ENCODE results near the gene PSD4. TPM values are rescaled to one million over a fixed set of nuclear protein-coding genes. Genes with fewer than 3 reads are reported as not detected.

The PSD4 gene
- total and polyA plus RNA-seq, 10 donors: 43.9 to 154 (median 88.1) TPM

DNA sequence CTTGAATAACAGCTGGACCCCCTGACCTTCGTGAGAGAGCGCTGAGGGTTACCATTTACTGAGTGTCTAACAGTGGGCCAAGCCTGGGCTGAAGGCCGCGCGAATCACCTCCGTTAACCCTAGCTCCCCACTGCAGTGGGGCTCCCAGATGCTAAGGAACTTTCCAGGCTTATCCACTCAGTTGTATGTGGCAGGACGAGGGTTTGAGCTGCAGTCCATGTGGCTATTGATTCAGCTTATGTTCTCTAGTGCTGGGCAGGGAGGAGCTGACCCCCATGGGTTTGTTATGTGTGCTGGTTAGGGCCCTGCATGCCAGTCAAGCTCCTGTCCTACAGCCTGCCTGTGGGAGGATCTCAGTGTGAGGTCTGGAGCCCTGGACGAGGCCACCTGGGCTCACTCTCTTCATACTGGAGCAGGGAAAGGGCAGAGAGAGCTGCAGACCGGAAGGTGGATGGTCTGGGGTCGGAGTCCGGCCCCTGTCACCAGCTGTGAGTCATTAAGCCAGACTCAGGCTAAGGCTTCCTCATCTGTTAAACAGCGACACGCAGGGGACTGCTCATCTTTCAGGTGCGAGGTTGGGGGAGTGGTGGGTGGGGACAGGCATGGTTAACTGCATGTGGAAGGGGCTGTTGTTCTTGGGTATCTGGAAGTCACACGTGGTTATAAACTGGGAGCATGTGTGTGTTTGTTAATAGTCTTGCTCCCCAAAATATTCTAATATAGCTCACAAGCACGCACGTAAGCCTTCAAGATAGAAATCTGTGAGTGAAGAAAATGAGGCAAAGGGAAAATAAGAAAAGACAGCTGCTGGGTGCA lies 6.6 kb downstream of the PSD4 start:
- Histone ChIP-seq H3K27me3 (replicated peaks in 1 of 7) (no peaks in the 10 kb centered on the region), H3K36me3 (peaks cover 0 to 63% (median 22%) of the 10 kb centered on the region in 6 donors), H3K9me3 (no peaks in the 10 kb centered on the region), H3K4me1 (peaks cover 54 to 100% (median 96%) of the 10 kb centered on the region in 6 donors), H3K4me3 (peak overlapping the region in 1 of 8 donors; percentile 35), H3K27ac (peak overlapping the region in 6 of 8 donors; percentile 23 to 87 (median 72))
- WGBS, 5 donors: 68 to 74% (median 73%) methylated on average over 17 of the region's 17 CpGs
- no peak for TF ChIP-seq CTCF (IDR thresholded peaks at IDR 0.05 in 8 of 11, conservative IDR thresholded peaks at IDR 0.05 in 3 of 11)
- intact Hi-C loops (cut with DNase I; ENCODE audit: low total_unique reads): no loop called here
- peak; percentile 73 for DNase-seq

GRCh38 chr2:113181258-113182051 lies 7.7 kb downstream of the PSD4 start:
- H3K27ac ChIP-seq: peak overlapping the region; percentile 30 to 87 (median 60)

DNA sequence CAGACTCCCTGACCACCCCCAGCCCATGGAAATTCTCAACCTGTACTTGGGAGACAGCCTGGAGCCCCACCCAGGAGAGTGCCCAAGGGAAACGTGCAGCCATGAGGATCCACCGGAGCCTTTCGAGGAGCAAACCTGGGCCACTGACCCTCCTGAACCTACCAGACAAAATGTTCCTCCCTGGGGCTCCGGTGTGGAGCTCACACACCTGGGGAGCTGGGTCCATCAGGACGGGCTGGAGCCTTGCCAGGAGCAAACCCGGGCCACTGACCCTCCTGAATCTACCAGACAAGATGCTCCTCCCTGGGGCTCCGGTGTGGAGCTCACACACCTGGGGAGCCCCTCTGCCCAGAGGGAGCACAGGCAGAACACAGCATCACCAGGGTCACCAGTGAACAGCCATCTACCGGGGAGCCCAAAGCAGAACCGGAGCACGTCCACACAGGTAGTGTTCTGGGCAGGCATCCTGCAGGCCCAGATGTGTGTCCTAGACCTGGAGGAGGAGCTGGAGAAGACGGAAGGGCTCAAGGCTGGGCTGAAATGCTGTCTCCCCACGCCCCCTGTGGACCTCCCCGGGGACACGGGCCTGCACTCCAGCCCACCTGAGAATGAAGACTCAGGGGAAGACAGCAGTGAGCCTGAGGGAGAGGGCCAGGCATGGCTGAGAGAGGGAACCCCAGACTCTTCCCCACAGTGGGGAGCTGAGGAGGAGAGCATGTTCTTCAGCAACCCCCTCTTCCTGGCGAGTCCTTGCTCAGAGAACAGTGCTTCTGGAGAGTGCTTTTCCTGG lies 8.9 kb downstream of the PSD4 start:
- Histone ChIP-seq H3K36me3 (peaks cover 0 to 81% (median 42%) of the 10 kb centered on the region in 6 donors), H3K27ac (peak overlapping the region in 3 of 8 donors; percentile 75 to 87 (median 86)), H3K4me1 (peaks cover 42 to 100% (median 91%) of the 10 kb centered on the region in 6 donors), H3K4me3 (no peak overlapping the region), H3K9me3 (no peaks in the 10 kb centered on the region), H3K27me3 (replicated peaks in 1 of 7) (no peaks in the 10 kb centered on the region)
- DNase-seq: peak; percentile 64
- 84 to 97% (median 96%) methylated on average over 11 to 15 of the region's 15 CpGs for WGBS, 5 donors
- TF ChIP-seq POLR2AphosphoS5 (IDR thresholded peaks at IDR 0.05): no peak
- TF ChIP-seq POLR2A (IDR thresholded peaks at IDR 0.05): no peak
- TF ChIP-seq CTCF (IDR thresholded peaks at IDR 0.05 in 8 of 11, conservative IDR thresholded peaks at IDR 0.05 in 3 of 11): no peak
- intact Hi-C loops (cut with DNase I; ENCODE audit: low total_unique reads): no loop called here

More at GRCh38 chr2:113181258-113182051, 7.7 kb downstream of the PSD4 start:
- no peaks in the 10 kb centered on the region for H3K9me3 ChIP-seq
- peaks cover 0 to 73% (median 34%) of the 10 kb centered on the region in 6 donors for H3K36me3 ChIP-seq
- H3K4me3 ChIP-seq: peak overlapping the region in 1 of 8 donors; percentile 50
- intact Hi-C loops (cut with DNase I; ENCODE audit: low total_unique reads): no loop called here
- peak; percentile 19 to 31 (median 26) for TF ChIP-seq POLR2AphosphoS5 (IDR thresholded peaks at IDR 0.05)
- TF ChIP-seq POLR2A (IDR thresholded peaks at IDR 0.05): no peak
- DNase-seq: peak; percentile 74
- no peaks in the 10 kb centered on the region for H3K27me3 ChIP-seq (replicated peaks in 1 of 7)
- 19 to 34% (median 21%) methylated on average over 8 of the region's 8 CpGs for WGBS, 5 donors
- H3K4me1 ChIP-seq: peaks cover 48 to 100% (median 96%) of the 10 kb centered on the region in 6 donors

DNA sequence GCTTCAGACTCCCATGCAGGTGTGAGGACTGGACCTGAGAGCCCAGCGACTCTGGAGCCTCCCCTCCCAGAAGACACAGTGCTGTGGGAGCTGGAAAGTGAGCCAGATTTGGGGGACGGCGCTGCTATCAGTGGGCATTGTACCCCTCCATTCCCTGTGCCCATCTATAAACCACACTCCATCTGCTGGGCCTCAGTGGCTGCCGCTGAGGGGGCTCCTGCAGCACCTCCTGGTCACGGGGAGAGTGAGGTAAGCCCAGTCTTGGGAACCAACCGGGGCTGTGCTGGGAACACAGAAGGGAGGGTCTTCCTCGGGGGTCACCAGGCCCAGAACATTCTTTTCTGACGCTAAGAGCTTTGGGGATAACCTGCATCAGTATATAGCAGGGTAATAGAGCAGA lies 9.5 kb downstream of the PSD4 start:
- TF ChIP-seq POLR2A (IDR thresholded peaks at IDR 0.05): no peak
- no peak for TF ChIP-seq CTCF (IDR thresholded peaks at IDR 0.05 in 8 of 11, conservative IDR thresholded peaks at IDR 0.05 in 3 of 11)
- no peak for TF ChIP-seq POLR2AphosphoS5 (IDR thresholded peaks at IDR 0.05)
- Histone ChIP-seq H3K36me3 (peaks cover 0 to 81% (median 45%) of the 10 kb centered on the region in 6 donors), H3K4me1 (peaks cover 36 to 100% (median 91%) of the 10 kb centered on the region in 6 donors), H3K27ac (peak overlapping the region in 2 of 8 donors; percentile 86 to 87), H3K27me3 (replicated peaks in 1 of 7) (no peaks in the 10 kb centered on the region), H3K9me3 (no peaks in the 10 kb centered on the region), H3K4me3 (no peak overlapping the region)
- intact Hi-C loops (cut with DNase I; ENCODE audit: low total_unique reads): no loop called here
- WGBS, 5 donors: 93 to 99% (median 96%) methylated on average over 7 to 8 of the region's 8 CpGs
- peak; percentile 48 for DNase-seq
